ENCODE measurements around the gene GPC1. TPM values are rescaled to one million over a fixed set of nuclear protein-coding genes. Genes with fewer than 3 reads are reported as not detected.

Gene GPC1
- total and polyA plus RNA-seq, 2 of the 13 experiments (the other 11 are each of a cell fraction or from before 2014, with no cell fraction given) = 4.0 to 5.5 TPM

DNA sequence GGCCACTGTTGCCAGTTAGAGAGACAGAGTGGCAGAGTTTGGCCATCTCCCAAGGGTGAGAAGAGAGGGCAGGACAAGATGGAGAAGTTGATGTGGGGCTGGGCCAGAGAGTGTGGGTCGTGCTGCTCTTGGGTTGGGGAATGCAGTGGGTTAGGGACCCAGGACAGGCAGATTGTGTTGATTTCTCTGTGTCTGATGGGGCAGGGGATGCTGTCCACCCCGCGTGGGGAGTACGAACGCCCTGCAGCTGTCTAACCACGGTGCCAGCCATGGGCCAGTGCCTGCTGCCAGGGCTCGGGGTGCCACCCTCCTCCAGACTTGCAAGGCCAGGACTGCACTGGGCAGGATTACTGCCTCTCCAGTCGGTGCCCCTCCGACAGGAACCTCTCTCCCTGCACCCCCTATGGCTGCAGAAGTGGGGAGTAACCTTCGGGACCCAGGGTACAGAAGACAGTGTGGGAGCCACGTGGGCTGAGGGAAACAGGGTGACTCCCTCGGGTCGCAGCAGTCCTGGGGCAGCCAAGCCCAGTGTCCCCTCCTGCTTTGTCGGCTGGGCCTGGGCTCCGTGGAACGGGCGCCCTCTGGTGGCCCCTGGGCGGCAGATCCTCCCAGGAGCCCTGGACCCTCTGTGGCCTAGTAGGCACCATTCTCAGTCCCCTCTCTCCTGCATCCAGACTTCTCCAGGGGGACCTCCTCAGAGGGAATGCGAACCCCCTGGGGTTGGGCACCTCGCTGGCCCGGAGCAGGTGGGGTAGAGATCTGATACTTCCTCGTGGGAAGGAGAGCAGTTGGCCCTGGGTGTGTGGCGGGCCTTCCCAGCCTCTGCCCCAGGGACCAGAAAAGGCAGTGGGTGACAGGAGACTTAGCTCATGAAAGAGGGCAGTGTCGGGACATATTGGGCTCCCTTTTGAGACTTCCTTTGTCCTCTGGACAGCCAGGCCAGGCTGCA, 2.7 kb downstream of the GPC1 start:
- H3K4me1 ChIP-seq (ENCODE audit: insufficient read depth, low read length) = peaks cover 11% of the 10 kb centered on the region
- BruUV-seq (replicated peaks) = no TSS peak
- H3K36me3 ChIP-seq (replicated peaks in 1 of 2; ENCODE audit: control insufficient read depth in 1 of 2, insufficient read depth in 2 of 2, low read length in 2 of 2) = no peaks in the 10 kb centered on the region
- no peak overlapping the region for H3K4me2 ChIP-seq (ENCODE audit: low read depth, low read length)
- CTCF ChIA-PET (ENCODE audit: low intra/inter-chr PET ratio, low total read pairs) = interaction anchor here (0.7 to 3.4 kb wide), 4 partner anchors 93 to 287 kb away, joined by 3 to 84 read pairs (median 7); no protein-coding TSS in a partner anchor
- no peaks in the 10 kb centered on the region for H3K9me3 ChIP-seq (ENCODE audit: low read length)
- H3K27ac ChIP-seq (ENCODE audit: extremely low read length, insufficient read depth, low read length) = no peak overlapping the region
- peaks cover 22 to 39% of the 10 kb centered on the region in 2 experiments; a peak in 4 of 5 replicates for H3K27me3 ChIP-seq (ENCODE audit: control insufficient read depth in 1 of 2, insufficient read depth in 2 of 2, low read length in 2 of 2)
- FAIRE-seq (peak; percentile 65), DNase-seq (ENCODE audit: low spot score) (peak; percentile 51), ATAC-seq (peak; percentile 77)
- H3K79me2 ChIP-seq (ENCODE audit: insufficient read depth, low read length) = no peaks in the 10 kb centered on the region
- 8% methylated on average over 14 of the region's 24 CpGs for WGBS (ENCODE audit: low lambda C conversion rate)
- no peak overlapping the region for H3K4me3 ChIP-seq (replicated peaks in 1 of 3; ENCODE audit: insufficient read depth in 1 of 3, low read depth in 2 of 3, low read length in 3 of 3)
- POLR2A ChIA-PET = no interaction called here
- no peak overlapping the region for H3K9ac ChIP-seq (ENCODE audit: insufficient read depth, low read depth, low read length)
- in situ Hi-C loops (cut with HindIII; ENCODE audit: extremely low pct_ligation_motif_present, low pct_unique_long_range_greater_than_20kb) = loop anchor here (5.0 kb wide), 2 partner anchors 206 to 286 kb away; no protein-coding TSS in a partner anchor
- intact Hi-C loops (cut with micrococcal nuclease; ENCODE audit: unreplicated experiment) = loop anchor here (1.0 to 5.0 kb wide), 3 partner anchors 186 to 286 kb away; no protein-coding TSS in a partner anchor
- no peak overlapping the region for H2AFZ ChIP-seq (ENCODE audit: low read length)
- peaks cover 3% of the 10 kb centered on the region; the same call in 1 of the 2 replicates for H4K20me1 ChIP-seq (ENCODE audit: insufficient read depth, low read length)
- TF ChIP-seq NFKBIZ (CRISPR knock-in tag; IDR thresholded peaks at IDR 0.05) = no peak
- TF ChIP-seq RXRB (CRISPR knock-in tag; IDR thresholded peaks at IDR 0.05; ENCODE audit: borderline replicate concordance) = no peak
- TF ChIP-seq HOXA3 (CRISPR knock-in tag; IDR thresholded peaks at IDR 0.05) = peak; percentile 55
- TF ChIP-seq, protein P1, sequence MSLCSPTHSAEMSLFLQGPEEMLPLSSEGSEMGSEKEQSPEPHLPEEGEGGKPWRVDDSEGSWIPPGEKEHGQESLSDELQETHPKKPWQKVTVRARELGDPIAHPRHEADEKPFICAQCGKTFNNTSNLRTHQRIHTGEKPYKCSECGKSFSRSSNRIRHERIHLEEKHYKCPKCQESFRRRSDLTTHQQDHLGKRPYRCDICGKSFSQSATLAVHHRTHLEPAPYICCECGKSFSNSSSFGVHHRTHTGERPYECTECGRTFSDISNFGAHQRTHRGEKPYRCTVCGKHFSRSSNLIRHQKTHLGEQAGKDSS (CRISPR knock-in tag; IDR thresholded peaks at IDR 0.05; ENCODE audit: borderline replicate concordance, low read depth) = peak; percentile 58; the same call in 1 of the 2 replicates
- TF ChIP-seq CSRNP1 (CRISPR knock-in tag; IDR thresholded peaks at IDR 0.05) = no peak
- peak; percentile 30; the same call in 1 of the 2 replicates for TF ChIP-seq ZNF788 (CRISPR knock-in tag; IDR thresholded peaks at IDR 0.05; ENCODE audit: borderline replicate concordance)
- peak; percentile 99 for TF ChIP-seq RAD21 (CRISPR knock-in tag; IDR thresholded peaks at IDR 0.05)
- peak; percentile 47; the same call in 1 of the 2 replicates for TF ChIP-seq GATAD1 (CRISPR knock-in tag; IDR thresholded peaks at IDR 0.05)
- TF ChIP-seq ZNF839 (CRISPR knock-in tag; IDR thresholded peaks at IDR 0.05; ENCODE audit: borderline replicate concordance) = 0 out of 2 replicates have a peak, but pooled peaks have one; percentile 44
- TF ChIP-seq, protein P2, sequence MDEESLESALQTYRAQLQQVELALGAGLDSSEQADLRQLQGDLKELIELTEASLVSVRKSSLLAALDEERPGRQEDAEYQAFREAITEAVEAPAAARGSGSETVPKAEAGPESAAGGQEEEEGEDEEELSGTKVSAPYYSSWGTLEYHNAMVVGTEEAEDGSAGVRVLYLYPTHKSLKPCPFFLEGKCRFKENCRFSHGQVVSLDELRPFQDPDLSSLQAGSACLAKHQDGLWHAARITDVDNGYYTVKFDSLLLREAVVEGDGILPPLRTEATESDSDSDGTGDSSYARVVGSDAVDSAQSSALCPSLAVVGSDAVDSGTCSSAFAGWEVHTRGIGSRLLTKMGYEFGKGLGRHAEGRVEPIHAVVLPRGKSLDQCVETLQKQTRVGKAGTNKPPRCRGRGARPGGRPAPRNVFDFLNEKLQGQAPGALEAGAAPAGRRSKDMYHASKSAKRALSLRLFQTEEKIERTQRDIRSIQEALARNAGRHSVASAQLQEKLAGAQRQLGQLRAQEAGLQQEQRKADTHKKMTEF (CRISPR knock-in tag; IDR thresholded peaks at IDR 0.05) = 0 out of 2 replicates have a peak, but pooled peaks have one; percentile 37
- TF ChIP-seq ZNF317 (CRISPR knock-in tag; IDR thresholded peaks at IDR 0.05) = 0 out of 2 replicates have a peak, but pooled peaks have one; percentile 47
- TF ChIP-seq ZSCAN30 (CRISPR knock-in tag; IDR thresholded peaks at IDR 0.05) = no peak
- TF ChIP-seq KDM3A (CRISPR knock-in tag; IDR thresholded peaks at IDR 0.05; ENCODE audit: low read depth) = peak; percentile 52; the same call in 1 of the 2 replicates
- TF ChIP-seq ZNF674 (CRISPR knock-in tag; IDR thresholded peaks at IDR 0.05; ENCODE audit: low read depth) = no peak
- no peak for TF ChIP-seq ZNF746 (CRISPR knock-in tag; IDR thresholded peaks at IDR 0.05)
- TF ChIP-seq ZNF878 (CRISPR knock-in tag; IDR thresholded peaks at IDR 0.05) = no peak
- no peak for TF ChIP-seq RARG (CRISPR knock-in tag; IDR thresholded peaks at IDR 0.05; ENCODE audit: low read depth)
- TF ChIP-seq STAG1 (CRISPR knock-in tag; IDR thresholded peaks at IDR 0.05) = peak; percentile 99
- peak; percentile 15; the same call in 1 of the 2 replicates for TF ChIP-seq KDM5B (CRISPR knock-in tag; IDR thresholded peaks at IDR 0.05; ENCODE audit: borderline replicate concordance)
- no peak for TF ChIP-seq SRSF9 (IDR thresholded peaks at IDR 0.05; ENCODE audit: borderline replicate concordance, insufficient read depth, low read depth, low read length, poor library complexity, severe bottlenecking)
